Transverse colon (tissue), 3 donors: Measurements from ENCODE around the gene GJD4.

ENCODE experiments used
- CTCF ChIP-seq, 5 experiments: fragments of 200-600 bp in 3 of 5; fragments of 450-650 bp in 2 of 5; sonication (generic) in 3 of 5; IDR thresholded peaks; 1 replicate in 2 of 5; 2 replicates in 3 of 5; pipeline ENCODE4 v1.5.1; 2016 to 2017; ENCODE audit warnings: antibody characterized with exemption in 5 of 5, inconsistent platforms in 3 of 5, mild to moderate bottlenecking in 2 of 5, moderate library complexity in 1 of 5
- POLR2A ChIP-seq: fragments of 450-650 bp; IDR thresholded peaks from one replicate; pipeline ENCODE4 v1.6.1; 2016; ENCODE audit warnings: antibody characterized with exemption, mild to moderate bottlenecking, moderate library complexity

GRCh38 chr10:35568483-35569015 lies 36.6 kb upstream of the GJD4 start:
- TF ChIP-seq CTCF (IDR thresholded peaks at IDR 0.05): no peak
- no peak for TF ChIP-seq POLR2A
